Measurements from ENCODE around the gene P3H2. TPM values are rescaled to one million over a fixed set of nuclear protein-coding genes. Genes with fewer than 3 reads are reported as not detected.

Gene P3H2
- total RNA-seq, 1 experiment from 2014 or later: 0.76 TPM

GRCh38 chr3:190063490-190063889, 57.2 kb downstream of the P3H2 start:
- Histone ChIP-seq H3K4me1 (ENCODE audit: control insufficient read depth in 1 of 2, insufficient read depth in 2 of 2, low read length in 2 of 2) (peaks cover 11 to 15% of the 10 kb centered on the region in 2 experiments), H4K20me1 (ENCODE audit: insufficient read depth) (no peaks in the 10 kb centered on the region), H3K27me3 (ENCODE audit: insufficient read depth, low read length) (no peaks in the 10 kb centered on the region), H3K9me2 (ENCODE audit: insufficient read depth) (no peaks in the 10 kb centered on the region), H3K9ac (ENCODE audit: low read length) (no peak overlapping the region), H3K79me2 (ENCODE audit: insufficient read depth, low read length) (no peaks in the 10 kb centered on the region), H2AFZ (ENCODE audit: low read depth, low read length, poor library complexity, severe bottlenecking) (no peak overlapping the region), H3K36me3 (ENCODE audit: control insufficient read depth in 1 of 2, insufficient read depth in 2 of 2, low read length in 2 of 2) (no peaks in the 10 kb centered on the region), H3K4me3 (replicated peaks in 1 of 2; ENCODE audit: low read depth in 1 of 2, low read length in 2 of 2) (no peak overlapping the region), H3K4me2 (ENCODE audit: low read length) (no peak overlapping the region), H3K27ac (ENCODE audit: low read depth, low read length) (no peak overlapping the region), H3K9me3 (ENCODE audit: control insufficient read depth in 1 of 2, insufficient read depth in 1 of 2, low read depth in 1 of 2, low read length in 2 of 2) (no peaks in the 10 kb centered on the region)
- intact Hi-C loops (cut with micrococcal nuclease): loop anchor here (10.0 kb wide), 1 partner anchor 59 kb away; no protein-coding TSS in a partner anchor
- no TSS peak for BruUV-seq (replicated peaks)
- ChIA-PET CTCF (no interaction called here), RAD21 (ENCODE audit: low non-redundant PET in 1 of 2, low total read pairs in 2 of 2, uncharacterized antibody in 2 of 2, unreplicated experiment in 2 of 2) (no interaction called here), POLR2A (interaction anchor here (1.4 kb wide), 1 partner anchor 10 kb away, joined by 3 read pairs; no protein-coding TSS in a partner anchor)
- TF ChIP-seq FOSL1 (IDR thresholded peaks at IDR 0.05; ENCODE audit: low read depth): no peak
- no peak for TF ChIP-seq SRF (IDR thresholded peaks at IDR 0.05; ENCODE audit: low read depth)
- TF ChIP-seq CBX3 (IDR thresholded peaks at IDR 0.05; ENCODE audit: low read depth): 0 out of 2 replicates have a peak, but pooled peaks have one; percentile 1
- TF ChIP-seq ATF3 (IDR thresholded peaks at IDR 0.05): no peak
- TF ChIP-seq POLR2AphosphoS5 (IDR thresholded peaks at IDR 0.05; ENCODE audit: low read depth, low read length): no peak
- no peak for TF ChIP-seq SIN3A (IDR thresholded peaks at IDR 0.05; ENCODE audit: low read depth)
- TF ChIP-seq ZNF274 (IDR thresholded peaks at IDR 0.05; ENCODE audit: low read depth, low read length): no peak
- ATAC-seq (peak; percentile 56; the same call in 1 of the 2 replicates), DNase-seq (ENCODE audit: low read depth, low spot score) (no peak)

GRCh38 chr3:190060192-190060775, 60.4 kb downstream of the P3H2 start:
- ATAC-seq (no peak), DNase-seq (ENCODE audit: low read depth, low spot score) (no peak)
- Histone ChIP-seq H3K27me3 (ENCODE audit: insufficient read depth, low read length) (no peaks in the 10 kb centered on the region), H3K36me3 (ENCODE audit: control insufficient read depth in 1 of 2, insufficient read depth in 2 of 2, low read length in 2 of 2) (no peaks in the 10 kb centered on the region), H2AFZ (ENCODE audit: low read depth, low read length, poor library complexity, severe bottlenecking) (no peak overlapping the region), H3K4me1 (ENCODE audit: control insufficient read depth in 1 of 2, insufficient read depth in 2 of 2, low read length in 2 of 2) (peaks cover 11 to 15% of the 10 kb centered on the region in 2 experiments), H4K20me1 (ENCODE audit: insufficient read depth) (no peaks in the 10 kb centered on the region), H3K27ac (ENCODE audit: low read depth, low read length) (no peak overlapping the region), H3K4me3 (replicated peaks in 1 of 2; ENCODE audit: low read depth in 1 of 2, low read length in 2 of 2) (no peak overlapping the region), H3K9me2 (ENCODE audit: insufficient read depth) (no peaks in the 10 kb centered on the region), H3K79me2 (ENCODE audit: insufficient read depth, low read length) (no peaks in the 10 kb centered on the region), H3K9ac (ENCODE audit: low read length) (no peak overlapping the region), H3K9me3 (ENCODE audit: control insufficient read depth in 1 of 2, insufficient read depth in 1 of 2, low read depth in 1 of 2, low read length in 2 of 2) (no peaks in the 10 kb centered on the region), H3K4me2 (ENCODE audit: low read length) (no peak overlapping the region)
- ChIA-PET CTCF (interaction anchor here (1.1 kb wide), 1 partner anchor 262 kb away, joined by 3 read pairs; the partner anchor contains the start of gene CLDN1), POLR2A (no interaction called here), RAD21 (ENCODE audit: low non-redundant PET in 1 of 2, low total read pairs in 2 of 2, uncharacterized antibody in 2 of 2, unreplicated experiment in 2 of 2) (no interaction called here)
- intact Hi-C loops (cut with micrococcal nuclease): loop anchor here (10.0 kb wide), 1 partner anchor 55 kb away; no protein-coding TSS in a partner anchor
- no TSS peak for BruUV-seq (replicated peaks)
- TF ChIP-seq YY1 (IDR thresholded peaks at IDR 0.05; ENCODE audit: extremely low read depth, insufficient replicate concordance, low read depth, low read length) (no peak), FOSL1 (IDR thresholded peaks at IDR 0.05; ENCODE audit: low read depth) (no peak), RAD21 (IDR thresholded peaks at IDR 0.05; ENCODE audit: low read depth) (no peak), SIN3A (IDR thresholded peaks at IDR 0.05; ENCODE audit: low read depth) (no peak), REST (IDR thresholded peaks at IDR 0.05; ENCODE audit: low read depth) (no peak), EZH2 (IDR thresholded peaks at IDR 0.05) (no peak), SP1 (IDR thresholded peaks at IDR 0.05; ENCODE audit: low read depth) (no peak), POLR2A (IDR thresholded peaks at IDR 0.05; ENCODE audit: borderline replicate concordance, extremely low read depth, insufficient read depth, insufficient read length) (no peak), POLR2AphosphoS5 (IDR thresholded peaks at IDR 0.05; ENCODE audit: low read depth, low read length) (no peak), EZH2phosphoT487 (IDR thresholded peaks at IDR 0.05; ENCODE audit: borderline replicate concordance) (no peak), CBX3 (IDR thresholded peaks at IDR 0.05; ENCODE audit: low read depth) (no peak), ZNF274 (IDR thresholded peaks at IDR 0.05; ENCODE audit: low read depth, low read length) (no peak), JUND (IDR thresholded peaks at IDR 0.05) (no peak), MAX (IDR thresholded peaks at IDR 0.05) (no peak)

Measured in HCT116 (cell line).